Cardiac muscle cell (in vitro differentiated cells and primary cell): ENCODE data around the gene FNDC3B. TPM values are rescaled to one million over a fixed set of nuclear protein-coding genes. Genes with fewer than 3 reads are reported as not detected.

Experiments
- DNase-seq, 2 donors: peaks; one replicate each; pipeline versions ENCODE4 v3.0.0 to v3.0.0-alpha.2; 2010 to 2017; ENCODE audit warnings: low read depth in 1 of 2, low spot score in 1 of 2
- H3K27ac ChIP-seq: fragments of 200-600 bp; sonication (generic); 2 replicates; pipeline ENCODE4 v1.5.1; 2016
- H3K27me3 ChIP-seq: fragments of 200-600 bp; sonication (generic); 2 replicates; pipeline ENCODE4 v1.6.0; 2016; ENCODE audit warnings: control low read depth
- H3K36me3 ChIP-seq: fragments of 200-600 bp; sonication (generic); 2 replicates; pipeline ENCODE4 v1.5.1; 2016; ENCODE audit warnings: control low read depth
- H3K4me1 ChIP-seq: fragments of 200-600 bp; sonication (generic); 2 replicates; pipeline ENCODE4 v1.8.1; 2017; ENCODE audit warnings: low read depth, mild to moderate bottlenecking, mixed run types
- H3K4me3 ChIP-seq: fragments of 200-600 bp; sonication (generic); 2 replicates; pipeline ENCODE4 v1.5.1; 2016; ENCODE audit warnings: mild to moderate bottlenecking
- H3K9me3 ChIP-seq: fragments of 200-600 bp; sonication (generic); 2 replicates; pipeline ENCODE4 v1.5.1; 2017; ENCODE audit warnings: low read depth, mild to moderate bottlenecking, control low read depth
- CTCF ChIP-seq: IDR thresholded peaks from 2 replicates; pipeline ENCODE4 v1.5.1; 2012; ENCODE audit warnings: low read depth, mild to moderate bottlenecking, low read length
- polyA plus RNA-seq: library from polyadenylated mRNA; unstranded; fragments of >200 nt; fragmentation: Nextera tagmentation; extraction: Ambion mirVana; gene quantifications from 2 replicates; pipeline ENCODE4 v1.2.1, GENCODE V29; 2016
- total RNA-seq: library from RNA; depleted of rRNA; stranded (reverse); fragments of >200 nt; gene quantifications from 2 replicates; pipeline ENCODE4 v1.2.3, GENCODE V29; 2016

FNDC3B gene
- total and polyA plus RNA-seq, 2 experiments from 2014 or later, result 55.2 to 62.3 TPM

GRCh38 chr3:172354931-172355499, 315.6 kb downstream of the FNDC3B start:
- Histone ChIP-seq H3K27ac (no peak overlapping the region), H3K36me3 (peaks cover 57% of the 10 kb centered on the region)
- no peak for TF ChIP-seq CTCF

GRCh38 chr3:172355836-172356235, 316.5 kb downstream of the FNDC3B start:
- Histone ChIP-seq H3K27me3 (no peaks in the 10 kb centered on the region), H3K27ac (peak overlapping the region; percentile 16), H3K36me3 (peaks cover 51% of the 10 kb centered on the region), H3K4me1 (no peaks in the 10 kb centered on the region), H3K4me3 (no peak overlapping the region), H3K9me3 (no peaks in the 10 kb centered on the region)
- DNase-seq, result peak in 1 of 2 donors; percentile 87
- TF ChIP-seq CTCF, result no peak

More at GRCh38 chr3:172354931-172355499, 315.6 kb downstream of the FNDC3B start:
- Histone ChIP-seq H3K4me1 (no peaks in the 10 kb centered on the region), H3K27me3 (no peaks in the 10 kb centered on the region), H3K4me3 (no peak overlapping the region), H3K9me3 (no peaks in the 10 kb centered on the region)
- DNase-seq, result no peak

- no peaks in the 10 kb centered on the region for H3K9me3 ChIP-seq
- H3K27ac ChIP-seq, result no peak overlapping the region
- H3K36me3 ChIP-seq, result peaks cover 47% of the 10 kb centered on the region
- TF ChIP-seq CTCF, result no peak
- DNase-seq, result no peak
- H3K27me3 ChIP-seq, result no peaks in the 10 kb centered on the region
- H3K4me3 ChIP-seq, result no peak overlapping the region
- H3K4me1 ChIP-seq, result no peaks in the 10 kb centered on the region
These were observed 317.0 kb downstream of the FNDC3B start for GRCh38 chr3:172356427-172356826.

GRCh38 chr3:172357850-172358754, 318.7 kb downstream of the FNDC3B start:
- H3K4me3 ChIP-seq, result no peak overlapping the region
- H3K27me3 ChIP-seq, result no peaks in the 10 kb centered on the region
- TF ChIP-seq CTCF, result no peak
- H3K9me3 ChIP-seq, result no peaks in the 10 kb centered on the region
- H3K36me3 ChIP-seq, result peaks cover 51% of the 10 kb centered on the region
- DNase-seq, result peak in 1 of 2 donors; percentile 49
- H3K4me1 ChIP-seq, result no peaks in the 10 kb centered on the region
- H3K27ac ChIP-seq, result no peak overlapping the region

GRCh38 chr3:172359231-172359630, 319.9 kb downstream of the FNDC3B start:
- no peaks in the 10 kb centered on the region for H3K4me1 ChIP-seq
- no peak for DNase-seq
- H3K4me3 ChIP-seq, result no peak overlapping the region
- no peaks in the 10 kb centered on the region for H3K9me3 ChIP-seq
- H3K27ac ChIP-seq, result no peak overlapping the region
- H3K36me3 ChIP-seq, result peaks cover 48% of the 10 kb centered on the region
- H3K27me3 ChIP-seq, result no peaks in the 10 kb centered on the region
- no peak for TF ChIP-seq CTCF
